Glomerular visceral epithelial cell (primary cell): ENCODE measurements around the gene CLCN1.
"Not testable (repeated sequence)": the region's sequence is repeated elsewhere in the genome, so short reads cannot be mapped to it uniquely, and the experiment has no call there.

Experiments
- DNase-seq: peaks from one replicate; pipeline ENCODE4 v3.0.0-alpha.2; 2016; ENCODE audit errors: extremely low spot score

CLCN1 gene

GRCh38 chr7:143315776-143316175 lies at the start of gene CLCN1:
Gene CLCN1, plus strand, starts transcription at chr7:143316111. Its CDS starts 102 bp downstream, at chr7:143316213.
- no peak for DNase-seq

GRCh38 chr7:143269251-143269650 lies 46.7 kb upstream of the CLCN1 start:
- DNase-seq, result no peak

GRCh38 chr7:143271240-143271639 lies 44.7 kb upstream of the CLCN1 start:
- DNase-seq, result no peak

- DNase-seq, result no peak
Observed at GRCh38 chr7:143272871-143273270, 43.0 kb upstream of the CLCN1 start.

GRCh38 chr7:143279186-143280098 lies 36.5 kb upstream of the CLCN1 start:
- peak; percentile 33 for DNase-seq

GRCh38 chr7:143280160-143280559 lies 35.8 kb upstream of the CLCN1 start:
- no peak for DNase-seq

GRCh38 chr7:143280566-143280965 lies 35.3 kb upstream of the CLCN1 start:
- DNase-seq, result no peak

GRCh38 chr7:143281529-143281928 lies 34.4 kb upstream of the CLCN1 start:
- no peak for DNase-seq

- DNase-seq, result no peak
Observed at GRCh38 chr7:143282124-143282523, 33.8 kb upstream of the CLCN1 start.

- DNase-seq, result no peak
Observed at GRCh38 chr7:143283381-143283780, 32.5 kb upstream of the CLCN1 start.

- peak; percentile 57 for DNase-seq
Observed at GRCh38 chr7:143284591-143285469, 31.1 kb upstream of the CLCN1 start, which contains the start of gene TMEM139. Gene TMEM139, plus strand, starts transcription at chr7:143284958. Its CDS starts 1,000 bp downstream, at chr7:143285958.

GRCh38 chr7:143285470-143285778 lies 30.5 kb upstream of the CLCN1 start:
- DNase-seq, result peak; percentile 85

GRCh38 chr7:143285806-143286521 lies 29.9 kb upstream of the CLCN1 start:
- no peak for DNase-seq

- no peak for DNase-seq
Observed at GRCh38 chr7:143286522-143286890, 29.4 kb upstream of the CLCN1 start.

- DNase-seq, result no peak
Observed at GRCh38 chr7:143287339-143287934, 28.5 kb upstream of the CLCN1 start.

GRCh38 chr7:143287935-143288826 lies 27.7 kb upstream of the CLCN1 start, which contains the start of gene CASP2:
Gene CASP2, plus strand, starts transcription at chr7:143288351. Its CDS starts 105 bp downstream, at chr7:143288456.
- DNase-seq, result peak; percentile 97

GRCh38 chr7:143288836-143289235 lies 27.1 kb upstream of the CLCN1 start:
- DNase-seq, result no peak

- DNase-seq, result no peak
Observed at GRCh38 chr7:143289421-143289820, 26.5 kb upstream of the CLCN1 start.

GRCh38 chr7:143289888-143290287 lies 26.0 kb upstream of the CLCN1 start:
- not testable (repeated sequence) for DNase-seq

GRCh38 chr7:143290293-143290692 lies 25.6 kb upstream of the CLCN1 start:
- DNase-seq, result no peak
